ENCODE measurements around the gene DCP1B.

DCP1B gene

GRCh38 chr12:1935700-1936378 is 68.4 kb downstream of the DCP1B start:
- peaks cover 0 to 18% (median 11%) of the 10 kb centered on the region in 4 experiments for H3K36me3 ChIP-seq (ENCODE audit: control insufficient read depth in 4 of 4, insufficient read depth in 4 of 4, low read length in 3 of 4)
- no peak overlapping the region for H3K4me3 ChIP-seq (ENCODE audit: control insufficient read depth in 1 of 7, extremely low read depth in 1 of 7, insufficient read depth in 4 of 7, low read depth in 2 of 7, low read length in 6 of 7)
- no peaks in the 10 kb centered on the region for H3K27me3 ChIP-seq (replicated peaks in 2 of 5; ENCODE audit: control insufficient read depth in 4 of 5, insufficient read depth in 5 of 5, low read length in 4 of 5)
- no peaks in the 10 kb centered on the region for H3K9me3 ChIP-seq (ENCODE audit: control extremely low read depth in 1 of 5, control insufficient read depth in 4 of 5, insufficient read depth in 2 of 5, low read depth in 1 of 5, low read length in 4 of 5)
- H3K4me1 ChIP-seq (ENCODE audit: control extremely low read depth in 1 of 4, control insufficient read depth in 4 of 4, insufficient read depth in 4 of 4, low read length in 3 of 4): peaks cover 0 to 18% (median 6%) of the 10 kb centered on the region in 4 experiments
- CTCF ChIA-PET: interaction anchor here (0.8 to 1.6 kb wide), 4 partner anchors 13 to 286 kb away, joined by 3 to 4 read pairs (median 4); no protein-coding TSS in a partner anchor
- DNase-seq: no peak
- 94% methylated on average over 20 of the region's 21 CpGs for WGBS (ENCODE audit: insufficient coverage)
- POLR2A ChIA-PET: no interaction called here
- H3K27ac ChIP-seq (ENCODE audit: insufficient read depth in 1 of 2, low read depth in 1 of 2, low read length in 2 of 2, poor library complexity in 1 of 2, severe bottlenecking in 2 of 2): no peak overlapping the region

GRCh38 chr12:1935242-1935641 is 69.0 kb downstream of the DCP1B start:
- ChIA-PET CTCF (interaction anchor here (0.9 to 1.9 kb wide), 5 partner anchors 13 to 301 kb away, joined by 3 to 5 read pairs (median 4); no protein-coding TSS in a partner anchor), POLR2A (interaction anchor here (1.4 kb wide), 1 partner anchor 18 kb away, joined by 3 read pairs; no protein-coding TSS in a partner anchor)
- H3K27ac ChIP-seq (ENCODE audit: insufficient read depth in 1 of 2, low read depth in 1 of 2, low read length in 2 of 2, poor library complexity in 1 of 2, severe bottlenecking in 2 of 2): no peak overlapping the region
- peaks cover 0 to 24% (median 11%) of the 10 kb centered on the region in 4 experiments for H3K4me1 ChIP-seq (ENCODE audit: control extremely low read depth in 1 of 4, control insufficient read depth in 4 of 4, insufficient read depth in 4 of 4, low read length in 3 of 4)
- WGBS (ENCODE audit: insufficient coverage): 95% methylated on average over 9 of the region's 10 CpGs
- H3K27me3 ChIP-seq (replicated peaks in 2 of 5; ENCODE audit: control insufficient read depth in 4 of 5, insufficient read depth in 5 of 5, low read length in 4 of 5): no peaks in the 10 kb centered on the region
- H3K36me3 ChIP-seq (ENCODE audit: control insufficient read depth in 4 of 4, insufficient read depth in 4 of 4, low read length in 3 of 4): peaks cover 0 to 18% (median 11%) of the 10 kb centered on the region in 4 experiments
- H3K9me3 ChIP-seq (ENCODE audit: control extremely low read depth in 1 of 5, control insufficient read depth in 4 of 5, insufficient read depth in 2 of 5, low read depth in 1 of 5, low read length in 4 of 5): no peaks in the 10 kb centered on the region
- no peak for DNase-seq
- no peak overlapping the region for H3K4me3 ChIP-seq (ENCODE audit: control insufficient read depth in 1 of 7, extremely low read depth in 1 of 7, insufficient read depth in 4 of 7, low read depth in 2 of 7, low read length in 6 of 7)

GRCh38 chr12:1934831-1935230 is 69.4 kb downstream of the DCP1B start:
- Histone ChIP-seq H3K36me3 (ENCODE audit: control insufficient read depth in 4 of 4, insufficient read depth in 4 of 4, low read length in 3 of 4) (peaks cover 0 to 17% (median 11%) of the 10 kb centered on the region in 4 experiments), H3K9me3 (ENCODE audit: control extremely low read depth in 1 of 5, control insufficient read depth in 4 of 5, insufficient read depth in 2 of 5, low read depth in 1 of 5, low read length in 4 of 5) (no peaks in the 10 kb centered on the region), H3K27me3 (replicated peaks in 2 of 5; ENCODE audit: control insufficient read depth in 4 of 5, insufficient read depth in 5 of 5, low read length in 4 of 5) (no peaks in the 10 kb centered on the region), H3K27ac (ENCODE audit: insufficient read depth in 1 of 2, low read depth in 1 of 2, low read length in 2 of 2, poor library complexity in 1 of 2, severe bottlenecking in 2 of 2) (no peak overlapping the region), H3K4me3 (ENCODE audit: control insufficient read depth in 1 of 7, extremely low read depth in 1 of 7, insufficient read depth in 4 of 7, low read depth in 2 of 7, low read length in 6 of 7) (no peak overlapping the region), H3K4me1 (ENCODE audit: control extremely low read depth in 1 of 4, control insufficient read depth in 4 of 4, insufficient read depth in 4 of 4, low read length in 3 of 4) (peaks cover 0 to 27% (median 14%) of the 10 kb centered on the region in 4 experiments)
- 95% methylated on average over 8 of the region's 12 CpGs for WGBS (ENCODE audit: insufficient coverage)
- POLR2A ChIA-PET: interaction anchor here (1.4 kb wide), 1 partner anchor 17 kb away, joined by 3 read pairs; no protein-coding TSS in a partner anchor
- CTCF ChIA-PET: interaction anchor here (0.9 to 1.9 kb wide), 6 partner anchors 14 to 300 kb away, joined by 3 to 7 read pairs (median 4); no protein-coding TSS in a partner anchor
- DNase-seq: no peak

GRCh38 chr12:1934068-1934467 is 70.2 kb downstream of the DCP1B start:
- Histone ChIP-seq H3K9me3 (ENCODE audit: control extremely low read depth in 1 of 5, control insufficient read depth in 4 of 5, insufficient read depth in 2 of 5, low read depth in 1 of 5, low read length in 4 of 5) (no peaks in the 10 kb centered on the region), H3K36me3 (ENCODE audit: control insufficient read depth in 4 of 4, insufficient read depth in 4 of 4, low read length in 3 of 4) (peaks cover 0 to 14% (median 7%) of the 10 kb centered on the region in 4 experiments), H3K4me3 (ENCODE audit: control insufficient read depth in 1 of 7, extremely low read depth in 1 of 7, insufficient read depth in 4 of 7, low read depth in 2 of 7, low read length in 6 of 7) (no peak overlapping the region), H3K4me1 (ENCODE audit: control extremely low read depth in 1 of 4, control insufficient read depth in 4 of 4, insufficient read depth in 4 of 4, low read length in 3 of 4) (peaks cover 0 to 31% (median 14%) of the 10 kb centered on the region in 4 experiments), H3K27ac (ENCODE audit: insufficient read depth in 1 of 2, low read depth in 1 of 2, low read length in 2 of 2, poor library complexity in 1 of 2, severe bottlenecking in 2 of 2) (no peak overlapping the region), H3K27me3 (replicated peaks in 2 of 5; ENCODE audit: control insufficient read depth in 4 of 5, insufficient read depth in 5 of 5, low read length in 4 of 5) (no peaks in the 10 kb centered on the region)
- ChIA-PET CTCF (interaction anchor here (0.9 to 1.9 kb wide), 5 partner anchors 13 to 299 kb away, joined by 3 to 7 read pairs (median 5); partner anchors contain the start of gene CACNA2D4), POLR2A (interaction anchor here (1.4 kb wide), 1 partner anchor 17 kb away, joined by 3 read pairs; no protein-coding TSS in a partner anchor)
- 96% methylated on average over 5 of the region's 5 CpGs for WGBS (ENCODE audit: insufficient coverage)
- no peak for DNase-seq

GRCh38 chr12:1933342-1934051 is 70.8 kb downstream of the DCP1B start:
- H3K36me3 ChIP-seq (ENCODE audit: control insufficient read depth in 4 of 4, insufficient read depth in 4 of 4, low read length in 3 of 4): peaks cover 0 to 14% (median 6%) of the 10 kb centered on the region in 4 experiments
- 97% methylated on average over 12 of the region's 16 CpGs for WGBS (ENCODE audit: insufficient coverage)
- H3K4me3 ChIP-seq (ENCODE audit: control insufficient read depth in 1 of 7, extremely low read depth in 1 of 7, insufficient read depth in 4 of 7, low read depth in 2 of 7, low read length in 6 of 7): no peak overlapping the region
- H3K9me3 ChIP-seq (ENCODE audit: control extremely low read depth in 1 of 5, control insufficient read depth in 4 of 5, insufficient read depth in 2 of 5, low read depth in 1 of 5, low read length in 4 of 5): no peaks in the 10 kb centered on the region
- CTCF ChIA-PET: interaction anchor here (1.4 to 1.9 kb wide), 2 partner anchors 15 to 299 kb away, joined by 5 to 6 read pairs; partner anchors contain the start of gene CACNA2D4
- no peak for DNase-seq
- POLR2A ChIA-PET: no interaction called here
- peaks cover 0 to 31% (median 14%) of the 10 kb centered on the region in 4 experiments for H3K4me1 ChIP-seq (ENCODE audit: control extremely low read depth in 1 of 4, control insufficient read depth in 4 of 4, insufficient read depth in 4 of 4, low read length in 3 of 4)
- no peaks in the 10 kb centered on the region for H3K27me3 ChIP-seq (replicated peaks in 2 of 5; ENCODE audit: control insufficient read depth in 4 of 5, insufficient read depth in 5 of 5, low read length in 4 of 5)
- no peak overlapping the region for H3K27ac ChIP-seq (ENCODE audit: insufficient read depth in 1 of 2, low read depth in 1 of 2, low read length in 2 of 2, poor library complexity in 1 of 2, severe bottlenecking in 2 of 2)

GRCh38 chr12:1932264-1932777 is 71.9 kb downstream of the DCP1B start:
- CTCF ChIA-PET: interaction anchor here (0.5 kb wide), 1 partner anchor 109 kb away, joined by 3 read pairs; no protein-coding TSS in a partner anchor

More at GRCh38 chr12:1932264-1932777, 71.9 kb downstream of the DCP1B start:
- H3K4me1 ChIP-seq (ENCODE audit: control extremely low read depth in 1 of 4, control insufficient read depth in 4 of 4, insufficient read depth in 4 of 4, low read length in 3 of 4): peaks cover 0 to 31% (median 14%) of the 10 kb centered on the region in 4 experiments
- POLR2A ChIA-PET: no interaction called here
- peak; percentile 47 to 74 (median 61) for DNase-seq
- no peaks in the 10 kb centered on the region for H3K27me3 ChIP-seq (replicated peaks in 2 of 5; ENCODE audit: control insufficient read depth in 4 of 5, insufficient read depth in 5 of 5, low read length in 4 of 5)
- H3K36me3 ChIP-seq (ENCODE audit: control insufficient read depth in 4 of 4, insufficient read depth in 4 of 4, low read length in 3 of 4): peaks cover 0 to 3% (median 1%) of the 10 kb centered on the region in 4 experiments
- H3K27ac ChIP-seq (ENCODE audit: insufficient read depth in 1 of 2, low read depth in 1 of 2, low read length in 2 of 2, poor library complexity in 1 of 2, severe bottlenecking in 2 of 2): no peak overlapping the region
- H3K4me3 ChIP-seq (ENCODE audit: control insufficient read depth in 1 of 7, extremely low read depth in 1 of 7, insufficient read depth in 4 of 7, low read depth in 2 of 7, low read length in 6 of 7): peak overlapping the region in 2 of 7 experiments; percentile 7 to 17
- 28% methylated on average over 10 of the region's 16 CpGs for WGBS (ENCODE audit: insufficient coverage)
- H3K9me3 ChIP-seq (ENCODE audit: control extremely low read depth in 1 of 5, control insufficient read depth in 4 of 5, insufficient read depth in 2 of 5, low read depth in 1 of 5, low read length in 4 of 5): no peaks in the 10 kb centered on the region

Data from common myeloid progenitor, CD34-positive (primary cell).